Tibial nerve (tissue), 3 donors: ENCODE data around the gene MACF1.

Experiments
- POLR2A ChIP-seq, 2 donors: fragments of 450-650 bp; IDR thresholded peaks; one replicate each; pipeline ENCODE4 v1.6.1; 2017; ENCODE audit warnings: antibody characterized with exemption in 2 of 2, mild to moderate bottlenecking in 2 of 2, moderate library complexity in 2 of 2
- TF ChIP-seq, protein P1 (sequence below), 5 experiments: fragments of 200-600 bp in 3 of 5; fragments of 450-650 bp in 2 of 5; sonication (generic) in 3 of 5; IDR thresholded peaks; one replicate each; pipeline ENCODE4 v1.5.1; 2016 to 2019; ENCODE audit warnings: antibody characterized with exemption in 5 of 5, mild to moderate bottlenecking in 3 of 5, moderate library complexity in 2 of 5

DNA sequence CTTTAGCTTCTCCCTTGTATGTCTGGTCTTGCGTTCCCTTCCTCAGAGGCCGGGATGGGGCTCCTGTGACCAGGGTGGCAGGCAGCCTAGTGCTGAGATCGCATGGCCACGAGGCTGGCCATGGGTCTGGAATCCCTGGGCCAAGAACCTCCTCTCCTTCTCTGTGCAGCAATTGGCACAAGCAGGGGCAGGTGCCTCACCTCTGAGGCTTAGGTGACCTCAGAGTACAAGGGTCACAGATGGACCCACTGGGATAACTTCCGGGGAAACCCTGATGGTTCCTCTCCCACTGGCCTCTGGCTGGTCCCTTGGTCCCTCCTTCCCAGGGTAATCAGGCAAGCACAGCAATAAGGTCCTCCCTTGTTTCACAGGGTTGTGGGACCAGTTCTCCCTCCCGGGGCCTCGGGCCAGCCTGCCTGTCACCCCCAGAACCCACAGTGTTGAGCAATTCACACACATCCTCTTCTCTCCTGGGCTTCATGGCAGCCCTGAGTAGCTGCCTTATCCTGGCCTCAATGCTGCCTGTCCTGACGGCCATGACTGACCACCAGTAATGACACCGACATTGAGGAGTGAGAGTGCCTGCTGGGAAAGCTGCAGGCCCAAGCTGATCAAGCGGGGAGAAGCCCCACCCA lies 325.5 kb downstream of the MACF1 start:
- TF ChIP-seq, protein P1, sequence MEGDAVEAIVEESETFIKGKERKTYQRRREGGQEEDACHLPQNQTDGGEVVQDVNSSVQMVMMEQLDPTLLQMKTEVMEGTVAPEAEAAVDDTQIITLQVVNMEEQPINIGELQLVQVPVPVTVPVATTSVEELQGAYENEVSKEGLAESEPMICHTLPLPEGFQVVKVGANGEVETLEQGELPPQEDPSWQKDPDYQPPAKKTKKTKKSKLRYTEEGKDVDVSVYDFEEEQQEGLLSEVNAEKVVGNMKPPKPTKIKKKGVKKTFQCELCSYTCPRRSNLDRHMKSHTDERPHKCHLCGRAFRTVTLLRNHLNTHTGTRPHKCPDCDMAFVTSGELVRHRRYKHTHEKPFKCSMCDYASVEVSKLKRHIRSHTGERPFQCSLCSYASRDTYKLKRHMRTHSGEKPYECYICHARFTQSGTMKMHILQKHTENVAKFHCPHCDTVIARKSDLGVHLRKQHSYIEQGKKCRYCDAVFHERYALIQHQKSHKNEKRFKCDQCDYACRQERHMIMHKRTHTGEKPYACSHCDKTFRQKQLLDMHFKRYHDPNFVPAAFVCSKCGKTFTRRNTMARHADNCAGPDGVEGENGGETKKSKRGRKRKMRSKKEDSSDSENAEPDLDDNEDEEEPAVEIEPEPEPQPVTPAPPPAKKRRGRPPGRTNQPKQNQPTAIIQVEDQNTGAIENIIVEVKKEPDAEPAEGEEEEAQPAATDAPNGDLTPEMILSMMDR (IDR thresholded peaks at IDR 0.05) = no peak
- no peak for TF ChIP-seq POLR2A (IDR thresholded peaks at IDR 0.05)
